ENCODE measurements around the gene IL1RL2. TPM values are rescaled to one million over a fixed set of nuclear protein-coding genes. Genes with fewer than 3 reads are reported as not detected.

IL1RL2 gene
- total and polyA plus RNA-seq, 7 donors = 0.27 to 0.90 (median 0.60) TPM; not detected in 4

GRCh38 chr2:102141011-102141943, 45.5 kb upstream of the IL1RL2 start:
- peak overlapping the region; percentile 82 to 88 (median 86) for H3K27ac ChIP-seq
- peaks cover 0 to 18% (median 6%) of the 10 kb centered on the region in 4 donors for H3K4me1 ChIP-seq
- H3K27me3 ChIP-seq = no peaks in the 10 kb centered on the region
- DNase-seq = no peak
- peak overlapping the region in 3 of 4 donors; percentile 59 to 71 (median 64) for H3K4me3 ChIP-seq
- WGBS, 2 donors = 70 to 76% methylated on average over 15 of the region's 15 CpGs
- TF ChIP-seq, protein P1, sequence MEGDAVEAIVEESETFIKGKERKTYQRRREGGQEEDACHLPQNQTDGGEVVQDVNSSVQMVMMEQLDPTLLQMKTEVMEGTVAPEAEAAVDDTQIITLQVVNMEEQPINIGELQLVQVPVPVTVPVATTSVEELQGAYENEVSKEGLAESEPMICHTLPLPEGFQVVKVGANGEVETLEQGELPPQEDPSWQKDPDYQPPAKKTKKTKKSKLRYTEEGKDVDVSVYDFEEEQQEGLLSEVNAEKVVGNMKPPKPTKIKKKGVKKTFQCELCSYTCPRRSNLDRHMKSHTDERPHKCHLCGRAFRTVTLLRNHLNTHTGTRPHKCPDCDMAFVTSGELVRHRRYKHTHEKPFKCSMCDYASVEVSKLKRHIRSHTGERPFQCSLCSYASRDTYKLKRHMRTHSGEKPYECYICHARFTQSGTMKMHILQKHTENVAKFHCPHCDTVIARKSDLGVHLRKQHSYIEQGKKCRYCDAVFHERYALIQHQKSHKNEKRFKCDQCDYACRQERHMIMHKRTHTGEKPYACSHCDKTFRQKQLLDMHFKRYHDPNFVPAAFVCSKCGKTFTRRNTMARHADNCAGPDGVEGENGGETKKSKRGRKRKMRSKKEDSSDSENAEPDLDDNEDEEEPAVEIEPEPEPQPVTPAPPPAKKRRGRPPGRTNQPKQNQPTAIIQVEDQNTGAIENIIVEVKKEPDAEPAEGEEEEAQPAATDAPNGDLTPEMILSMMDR (IDR thresholded peaks at IDR 0.05) = no peak
- TF ChIP-seq POLR2AphosphoS5 (IDR thresholded peaks at IDR 0.05) = peak in 1 of 4 donors; percentile 4
- no peak for TF ChIP-seq EP300 (IDR thresholded peaks at IDR 0.05)
- peaks cover 0 to 6% (median 0%) of the 10 kb centered on the region in 4 donors for H3K36me3 ChIP-seq
- intact Hi-C loops (cut with DNase I) = loop anchor here (5.0 kb wide), 1 partner anchor 89 kb away; no protein-coding TSS in a partner anchor
- H3K9me3 ChIP-seq = peaks cover 0 to 10% (median 3%) of the 10 kb centered on the region in 4 donors

- peaks cover 0 to 18% (median 6%) of the 10 kb centered on the region in 4 donors for H3K4me1 ChIP-seq
- peaks cover 0 to 15% (median 3%) of the 10 kb centered on the region in 4 donors for H3K9me3 ChIP-seq
- intact Hi-C loops (cut with DNase I) = loop anchor here (1.0 to 5.0 kb wide), 4 partner anchors 24 to 90 kb away; no protein-coding TSS in a partner anchor
- H3K36me3 ChIP-seq = peaks cover 0 to 12% (median 0%) of the 10 kb centered on the region in 4 donors
- peak; percentile 90 for DNase-seq
- peak within 1 kb of the TSS; percentile 50 to 71 (median 62) for H3K4me3 ChIP-seq
- H3K27me3 ChIP-seq = no peaks in the 10 kb centered on the region
- WGBS, 2 donors = 4 to 9% methylated on average over 65 of the region's 65 CpGs
- peak in 1 of 2 donors; percentile 34 for TF ChIP-seq POLR2A (IDR thresholded peaks at IDR 0.05)
- TF ChIP-seq POLR2AphosphoS5 (IDR thresholded peaks at IDR 0.05) = peak; percentile 27 to 78 (median 58)
- TF ChIP-seq EP300 (IDR thresholded peaks at IDR 0.05) = no peak
- peak within 1 kb of the TSS; percentile 82 to 88 (median 86) for H3K27ac ChIP-seq
Observed at GRCh38 chr2:102141970-102142828, 44.6 kb upstream of the IL1RL2 start, which contains the start of gene IL1R1. TSS of gene IL1R1 (plus strand) at chr2:102142746. CDS start at chr2:102157725, 14,979 bp downstream.

DNA sequence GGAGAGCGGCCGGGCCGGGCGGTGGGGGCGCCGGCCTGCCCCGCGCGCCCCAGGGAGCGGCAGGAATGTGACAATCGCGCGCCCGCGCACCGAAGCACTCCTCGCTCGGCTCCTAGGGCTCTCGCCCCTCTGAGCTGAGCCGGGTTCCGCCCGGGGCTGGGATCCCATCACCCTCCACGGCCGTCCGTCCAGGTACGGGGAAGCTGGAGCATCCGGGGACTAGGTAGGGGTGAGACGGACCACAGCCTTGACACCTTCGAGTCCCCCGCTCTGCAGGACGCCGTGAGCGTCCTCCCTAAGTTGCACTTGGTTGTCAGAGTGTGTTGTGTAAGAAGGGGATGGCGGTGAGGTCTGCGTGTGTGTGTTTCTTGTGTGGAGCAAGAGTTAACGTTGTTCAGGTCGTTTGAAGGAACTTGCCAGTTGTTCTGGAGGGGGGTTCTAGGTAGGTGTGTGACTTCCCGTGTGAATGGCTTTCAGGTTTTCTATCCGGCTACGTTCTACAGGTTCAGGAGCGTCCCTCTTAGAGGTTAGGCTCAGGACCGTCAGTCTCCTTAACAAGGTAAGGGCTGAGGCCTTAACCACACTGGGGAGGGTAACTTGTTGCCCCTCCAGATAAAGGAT, 43.9 kb upstream of the IL1RL2 start:
- intact Hi-C loops (cut with DNase I) = loop anchor here (1.0 to 5.0 kb wide), 4 partner anchors 23 to 91 kb away; no protein-coding TSS in a partner anchor
- Histone ChIP-seq H3K27ac (peak overlapping the region; percentile 82 to 88 (median 86)), H3K27me3 (no peaks in the 10 kb centered on the region), H3K9me3 (peaks cover 0 to 15% (median 3%) of the 10 kb centered on the region in 4 donors), H3K4me3 (peak overlapping the region; percentile 50 to 71 (median 62)), H3K36me3 (peaks cover 0 to 12% (median 0%) of the 10 kb centered on the region in 4 donors), H3K4me1 (peaks cover 0 to 18% (median 6%) of the 10 kb centered on the region in 4 donors)
- WGBS, 2 donors = 11 to 15% methylated on average over 42 of the region's 42 CpGs
- TF ChIP-seq, protein P1 (IDR thresholded peaks at IDR 0.05) = no peak
- no peak for TF ChIP-seq EP300 (IDR thresholded peaks at IDR 0.05)
- peak; percentile 73 for DNase-seq

- WGBS, 2 donors = 78 to 86% methylated on average over 10 of the region's 10 CpGs
Observed at GRCh38 chr2:102143450-102143985, 43.3 kb upstream of the IL1RL2 start.

More at GRCh38 chr2:102143450-102143985, 43.3 kb upstream of the IL1RL2 start:
- intact Hi-C loops (cut with DNase I) = loop anchor here (2.0 to 5.0 kb wide), 3 partner anchors 39 to 91 kb away; no protein-coding TSS in a partner anchor
- Histone ChIP-seq H3K9me3 (peaks cover 0 to 15% (median 3%) of the 10 kb centered on the region in 4 donors), H3K27ac (peak overlapping the region; percentile 82 to 88 (median 86)), H3K27me3 (no peaks in the 10 kb centered on the region), H3K36me3 (peaks cover 0 to 12% (median 0%) of the 10 kb centered on the region in 4 donors), H3K4me1 (peaks cover 0 to 18% (median 6%) of the 10 kb centered on the region in 4 donors), H3K4me3 (peak overlapping the region; percentile 50 to 71 (median 62))
- DNase-seq = peak; percentile 72
- TF ChIP-seq POLR2A (IDR thresholded peaks at IDR 0.05) (no peak), EP300 (IDR thresholded peaks at IDR 0.05) (no peak), POLR2AphosphoS5 (IDR thresholded peaks at IDR 0.05) (no peak)
- TF ChIP-seq, protein P1 (IDR thresholded peaks at IDR 0.05) = no peak
